Esophagus squamous epithelium (tissue), 5 donors: Measurements from ENCODE around the gene C17orf50. TPM values are rescaled to one million over a fixed set of nuclear protein-coding genes. Genes with fewer than 3 reads are reported as not detected.

Experiments
- DNase-seq: peaks from one replicate; lab custom pipeline; 2025; lab: John Stamatoyannopoulos, UW
- H3K27ac ChIP-seq, 4 donors: fragments of 200-600 bp; sonication (generic); one replicate each; pipeline ENCODE4 v1.5.1; 2016 to 2019; ENCODE audit warnings: mild to moderate bottlenecking in 1 of 4
- H3K27me3 ChIP-seq, 4 donors: fragments of 200-600 bp; sonication (generic); 1 replicate in 3 of 4; 2 replicates in 1 of 4; pipeline versions ENCODE4 v1.5.1 to v1.6.0; 2017 to 2021; ENCODE audit warnings: antibody characterized with exemption in 1 of 4
- H3K36me3 ChIP-seq, 3 donors: fragments of 200-600 bp; sonication (generic); one replicate each; pipeline ENCODE4 v1.5.1; 2016 to 2019
- H3K4me1 ChIP-seq, 3 donors: fragments of 200-600 bp; sonication (generic); one replicate each; pipeline ENCODE4 v1.5.1; 2017 to 2019
- H3K4me3 ChIP-seq, 4 donors: fragments of 200-600 bp; sonication (generic); 1 replicate in 3 of 4; 2 replicates in 1 of 4; pipeline ENCODE4 v1.5.1; 2016 to 2019; ENCODE audit warnings: mild to moderate bottlenecking in 2 of 4, moderate library complexity in 1 of 4
- H3K9me3 ChIP-seq, 3 donors: fragments of 200-600 bp; sonication (generic); one replicate each; pipeline ENCODE4 v1.5.1; 2016 to 2019
- CTCF ChIP-seq, 6 experiments: fragments of 450-650 bp in 4 of 6; fragments of 200-600 bp in 2 of 6; sonication (generic) in 2 of 6; IDR thresholded peaks; one replicate each; pipeline ENCODE4 v1.5.1; 2016 to 2019; ENCODE audit warnings: antibody characterized with exemption in 6 of 6, mild to moderate bottlenecking in 4 of 6, moderate library complexity in 4 of 6
- POLR2A ChIP-seq, 4 donors: fragments of 450-650 bp; IDR thresholded peaks; one replicate each; pipeline ENCODE4 v1.6.1; 2017; ENCODE audit warnings: antibody characterized with exemption in 4 of 4, mild to moderate bottlenecking in 4 of 4, moderate library complexity in 3 of 4
- whole genome bisulfite sequencing, 2 donors: methylation state at CpG; one replicate each; pipeline ENCODE4 v1.1.5; 2018; 5-methylcytosine and 5-hydroxymethylcytosine counted together
- intact Hi-C: fragments of 100-400 bp; cut with DNase I; formaldehyde crosslinking; loops from one replicate; pipeline ENCODE4 v1.15.0; 2022
- total RNA-seq, 4 donors: library from RNA; depleted of rRNA; stranded (reverse); fragments of >200 nt; gene quantifications; one replicate each; pipeline ENCODE4 v1.1.0, GENCODE V29; 2016
- donor health status: DM: yes; HTN: yes; CAD: no.

Gene C17orf50
- total RNA-seq, 4 donors from 2014 or later: not detected

GRCh38 chr17:35716173-35716572 is 44.5 kb upstream of the C17orf50 start:
- Histone ChIP-seq H3K27me3 (no peaks in the 10 kb centered on the region), H3K4me1 (peaks cover 3 to 38% (median 3%) of the 10 kb centered on the region in 3 donors), H3K36me3 (peaks cover 0 to 73% (median 4%) of the 10 kb centered on the region in 3 donors), H3K4me3 (no peak overlapping the region), H3K9me3 (no peaks in the 10 kb centered on the region), H3K27ac (peak overlapping the region in 2 of 4 donors; percentile 20 to 68)
- no peak for TF ChIP-seq CTCF (IDR thresholded peaks at IDR 0.05)
- TF ChIP-seq POLR2A (IDR thresholded peaks at IDR 0.05): no peak
- intact Hi-C loops: no loop called here
- WGBS, 2 donors: 77 to 82% methylated on average over 3 of the region's 3 CpGs
- DNase-seq: no peak

GRCh38 chr17:35716897-35717465 is 43.7 kb upstream of the C17orf50 start:
- TF ChIP-seq POLR2A (IDR thresholded peaks at IDR 0.05) (no peak), CTCF (IDR thresholded peaks at IDR 0.05) (no peak)
- intact Hi-C loops: no loop called here
- H3K4me1 ChIP-seq: peaks cover 3 to 38% (median 3%) of the 10 kb centered on the region in 3 donors
- H3K36me3 ChIP-seq: peaks cover 0 to 73% (median 11%) of the 10 kb centered on the region in 3 donors
- H3K4me3 ChIP-seq: no peak overlapping the region
- DNase-seq: no peak
- WGBS, 2 donors: 63 to 74% methylated on average over 4 of the region's 4 CpGs
- H3K9me3 ChIP-seq: no peaks in the 10 kb centered on the region
- H3K27me3 ChIP-seq: no peaks in the 10 kb centered on the region
- H3K27ac ChIP-seq: peak overlapping the region; percentile 25 to 68 (median 48)

- H3K4me1 ChIP-seq: peaks cover 3 to 34% (median 3%) of the 10 kb centered on the region in 3 donors
- TF ChIP-seq POLR2A (IDR thresholded peaks at IDR 0.05) (no peak), CTCF (IDR thresholded peaks at IDR 0.05) (no peak)
- H3K4me3 ChIP-seq: no peak overlapping the region
- DNase-seq: no peak
- H3K27ac ChIP-seq: peak overlapping the region in 3 of 4 donors; percentile 25 to 68 (median 63)
- peaks cover 0 to 73% (median 11%) of the 10 kb centered on the region in 3 donors for H3K36me3 ChIP-seq
- H3K9me3 ChIP-seq: no peaks in the 10 kb centered on the region
- intact Hi-C loops: no loop called here
- WGBS, 2 donors: 36 to 63% methylated on average over 1 to 2 of the region's 2 CpGs
- no peaks in the 10 kb centered on the region for H3K27me3 ChIP-seq
These were observed 43.2 kb upstream of the C17orf50 start for GRCh38 chr17:35717475-35717874.

- Histone ChIP-seq H3K4me3 (no peak overlapping the region), H3K27ac (no peak overlapping the region), H3K9me3 (no peaks in the 10 kb centered on the region), H3K27me3 (no peaks in the 10 kb centered on the region), H3K36me3 (peaks cover 0 to 92% (median 26%) of the 10 kb centered on the region in 3 donors), H3K4me1 (peaks cover 0 to 16% (median 0%) of the 10 kb centered on the region in 3 donors)
- intact Hi-C loops: no loop called here
- no peak for DNase-seq
- 100% methylated on average over 2 of the region's 2 CpGs for WGBS, 2 donors
- TF ChIP-seq POLR2A (IDR thresholded peaks at IDR 0.05) (no peak), CTCF (IDR thresholded peaks at IDR 0.05) (no peak)
These were observed 37.0 kb upstream of the C17orf50 start for GRCh38 chr17:35723735-35724134.

GRCh38 chr17:35725058-35725457 is 35.6 kb upstream of the C17orf50 start:
- no peak for DNase-seq
- H3K27me3 ChIP-seq: no peaks in the 10 kb centered on the region
- H3K9me3 ChIP-seq: no peaks in the 10 kb centered on the region
- 91 to 93% methylated on average over 4 of the region's 4 CpGs for WGBS, 2 donors
- H3K4me1 ChIP-seq: peaks cover 0 to 16% (median 0%) of the 10 kb centered on the region in 3 donors
- TF ChIP-seq POLR2A (IDR thresholded peaks at IDR 0.05) (no peak), CTCF (IDR thresholded peaks at IDR 0.05) (no peak)
- no peak overlapping the region for H3K4me3 ChIP-seq
- intact Hi-C loops: no loop called here
- H3K27ac ChIP-seq: no peak overlapping the region
- H3K36me3 ChIP-seq: peaks cover 0 to 82% (median 22%) of the 10 kb centered on the region in 3 donors
